ENCODE measurements around the gene RFX3.

RFX3 gene

DNA sequence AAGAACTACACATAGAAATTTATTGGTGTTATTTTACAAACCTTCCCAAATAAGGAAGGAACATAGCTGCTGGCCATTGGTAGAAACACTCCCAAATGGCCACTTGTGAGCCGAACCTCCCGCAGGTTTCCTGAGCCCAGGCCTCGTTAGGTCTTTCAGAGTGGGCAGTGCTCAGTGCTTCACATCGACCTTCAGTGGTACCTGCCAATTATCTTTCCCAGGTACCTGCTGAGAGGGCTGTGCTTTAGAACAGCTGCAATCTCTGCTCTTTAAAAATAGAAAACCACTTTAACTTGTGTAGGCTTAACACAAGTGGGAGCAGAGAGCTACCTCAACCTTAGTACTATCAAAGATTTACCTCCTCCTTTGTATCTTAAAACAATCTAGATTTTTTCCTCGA lies 334.1 kb downstream of the RFX3 start:
- DNase-seq: peak in 1 of 2 experiments; percentile 7

- DNase-seq: no peak
Measured at GRCh38 chr9:3189113-3189861, 336.5 kb downstream of the RFX3 start.

- no peak for DNase-seq
Measured at GRCh38 chr9:3186751-3187150, 339.1 kb downstream of the RFX3 start.

DNA sequence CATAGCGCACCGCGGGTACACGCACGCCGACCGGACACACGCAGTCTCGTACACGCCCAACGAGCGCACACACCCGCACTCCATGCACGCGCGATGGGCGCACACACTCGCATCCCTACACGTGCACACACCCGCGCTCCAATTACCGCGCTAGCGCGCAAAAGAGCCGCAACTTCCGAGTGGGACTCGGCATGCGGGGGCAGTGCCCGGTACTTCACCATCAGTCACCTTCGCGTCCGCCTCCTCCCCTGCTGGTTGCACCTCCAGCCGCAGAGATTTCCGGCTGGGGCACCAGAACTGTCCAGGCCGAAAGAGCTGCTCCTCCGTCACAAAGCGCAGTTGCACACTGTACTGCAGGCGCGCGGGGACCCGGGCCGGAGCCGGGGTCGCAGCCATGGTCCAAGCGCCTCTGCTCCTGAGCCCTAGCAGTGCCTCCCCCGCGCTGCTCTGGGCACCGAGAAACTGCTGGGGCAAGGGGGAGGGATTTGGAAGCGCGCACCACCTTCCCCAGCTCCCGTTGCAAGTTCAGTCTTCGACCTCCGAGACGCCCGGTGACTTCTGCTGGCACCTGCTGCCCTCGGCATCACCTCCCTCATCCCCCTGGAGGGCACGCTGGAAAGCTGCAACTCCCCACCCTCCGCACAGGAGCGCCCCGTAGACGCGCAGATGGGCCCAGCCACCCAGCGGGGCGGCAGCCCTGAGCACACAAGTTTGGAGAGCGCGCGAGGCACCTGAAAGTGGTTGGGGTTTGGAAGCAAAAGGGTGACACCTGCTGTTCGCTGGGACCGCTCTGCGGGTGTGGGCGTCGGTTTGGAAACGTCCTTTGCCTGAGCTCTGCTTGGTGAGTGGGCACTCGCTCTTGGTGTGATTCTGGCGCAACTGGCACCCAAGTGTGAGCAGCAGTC lies 344.5 kb downstream of the RFX3 start:
- peak; percentile 78 to 93 for DNase-seq

DNA sequence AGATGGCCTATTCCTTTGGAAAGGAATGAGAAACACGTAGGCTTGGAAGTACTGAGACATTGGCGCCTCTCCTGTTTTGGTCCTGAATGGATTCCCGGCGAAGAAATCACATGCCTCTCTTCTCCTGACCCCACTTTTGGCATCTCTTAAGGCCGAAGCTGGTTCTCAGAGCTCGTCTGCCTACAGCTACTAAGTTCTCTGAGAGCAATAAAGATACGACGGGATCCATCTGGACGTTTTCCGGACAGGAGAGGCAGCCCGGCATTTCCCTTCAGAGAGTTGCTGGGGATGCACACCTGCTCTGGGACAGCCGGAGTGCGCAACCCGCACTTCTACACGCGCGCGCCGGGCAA lies 345.1 kb downstream of the RFX3 start:
- DNase-seq: peak in 1 of 2 experiments; percentile 50

DNA sequence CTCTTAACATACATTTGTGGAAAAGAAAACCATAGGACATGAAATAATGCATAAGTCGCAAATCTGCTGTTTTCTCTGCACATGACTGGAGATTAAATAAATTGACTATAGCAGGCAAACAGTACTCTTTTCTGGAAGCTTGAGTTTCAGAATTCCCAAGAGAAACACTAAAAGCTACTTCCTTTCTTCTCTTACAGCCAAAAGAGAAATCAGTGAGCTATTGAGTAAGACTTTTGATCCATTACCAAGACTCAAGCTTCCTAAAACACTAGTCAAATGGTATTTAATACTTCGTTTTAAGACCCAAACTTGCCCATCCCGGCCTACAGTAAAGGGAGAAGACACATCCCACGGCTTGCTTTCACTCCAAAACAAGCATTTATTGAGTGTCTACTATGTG lies 346.1 kb downstream of the RFX3 start:
- no peak for DNase-seq

- no peak for DNase-seq
Measured at GRCh38 chr9:3177936-3178335, 347.9 kb downstream of the RFX3 start.

DNA sequence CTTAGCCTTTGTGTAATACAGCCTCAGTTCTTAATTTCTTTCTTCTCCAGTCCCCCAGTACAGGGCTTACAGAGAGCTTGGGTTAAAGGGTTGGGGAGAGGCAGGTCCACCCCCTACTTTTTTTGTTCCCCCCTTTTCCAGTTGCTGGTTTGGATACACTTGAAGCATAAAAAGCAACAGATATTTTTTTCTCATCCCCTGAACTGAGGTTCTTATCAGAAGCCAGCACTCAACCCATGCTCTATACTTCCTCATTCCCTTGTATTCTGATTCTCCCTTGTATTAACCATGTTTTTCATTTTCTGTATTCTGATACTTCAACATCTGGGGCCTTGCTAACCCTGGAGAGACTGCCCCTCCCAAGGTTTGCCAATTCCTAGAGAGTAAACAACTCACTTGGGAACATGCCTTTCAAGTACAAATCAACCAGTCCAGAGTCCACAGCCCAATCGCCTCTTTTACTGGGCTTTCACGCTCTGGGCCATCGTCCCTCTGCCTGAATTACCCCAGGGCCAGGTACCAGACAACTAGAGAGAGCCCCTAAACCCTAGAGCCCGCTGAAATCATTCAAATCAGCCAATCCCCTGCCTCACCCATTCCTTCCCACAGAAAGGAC lies 348.5 kb downstream of the RFX3 start:
- no peak for DNase-seq

- DNase-seq: no peak
Measured at GRCh38 chr9:3173374-3173773, 352.4 kb downstream of the RFX3 start.

- DNase-seq: no peak
Measured at GRCh38 chr9:3170819-3171218, 355.0 kb downstream of the RFX3 start.

Measured in NCI-H524 (cell line).